Measurements from ENCODE around the gene NELFCD. TPM values are rescaled to one million over a fixed set of nuclear protein-coding genes. Genes with fewer than 3 reads are reported as not detected.

Gene NELFCD
- total and polyA plus RNA-seq, 2 donors = 42.2 to 60.6 TPM

- WGBS = 5% methylated on average over 50 of the region's 50 CpGs
- Histone ChIP-seq H3K27me3 (ENCODE audit: control insufficient read depth in 2 of 2, insufficient read depth in 1 of 2, low read length in 1 of 2) (no peaks in the 10 kb centered on the region), H3K27ac (ENCODE audit: low read depth in 1 of 2, low read length in 1 of 2) (peak within 1 kb of the TSS; percentile 46 to 79), H3K9me3 (ENCODE audit: control insufficient read depth in 2 of 2, insufficient read depth in 1 of 2, low read length in 1 of 2) (no peaks in the 10 kb centered on the region), H3K4me3 (ENCODE audit: low read length in 2 of 2) (peak within 1 kb of the TSS; percentile 90 to 92), H3K36me3 (ENCODE audit: control insufficient read depth in 2 of 2, insufficient read depth in 2 of 2, low read length in 1 of 2) (peaks cover 8 to 22% of the 10 kb centered on the region in 2 donors), H3K4me1 (ENCODE audit: control insufficient read depth in 2 of 2, insufficient read depth in 2 of 2, low read length in 2 of 2) (peaks cover 25 to 27% of the 10 kb centered on the region in 2 donors)
- peak in 2 of 9 donors; percentile 16 to 30 for DNase-seq (ENCODE audit: low read depth in 6 of 9, low spot score in 9 of 9)
Observed at GRCh38 chr20:59042151-59042795, 61.2 kb downstream of the NELFCD start, which contains the start of gene PRELID3B. Gene PRELID3B, minus strand, starts transcription at chr20:59042786. Its CDS starts 56 bp downstream, at chr20:59042730.

- no peaks in the 10 kb centered on the region for H3K27me3 ChIP-seq (ENCODE audit: control insufficient read depth in 2 of 2, insufficient read depth in 1 of 2, low read length in 1 of 2)
- peak overlapping the region; percentile 39 to 79 for H3K27ac ChIP-seq (ENCODE audit: low read depth in 1 of 2, low read length in 1 of 2)
- peak; percentile 56 to 96 (median 86) for DNase-seq (ENCODE audit: low read depth in 6 of 9, low spot score in 9 of 9)
- peak overlapping the region; percentile 90 to 92 for H3K4me3 ChIP-seq (ENCODE audit: low read length in 2 of 2)
- H3K9me3 ChIP-seq (ENCODE audit: control insufficient read depth in 2 of 2, insufficient read depth in 1 of 2, low read length in 1 of 2) = no peaks in the 10 kb centered on the region
- H3K4me1 ChIP-seq (ENCODE audit: control insufficient read depth in 2 of 2, insufficient read depth in 2 of 2, low read length in 2 of 2) = peaks cover 25 to 27% of the 10 kb centered on the region in 2 donors
- 18% methylated on average over 66 of the region's 66 CpGs for WGBS
- peaks cover under 1 to 14% of the 10 kb centered on the region in 2 donors for H3K36me3 ChIP-seq (ENCODE audit: control insufficient read depth in 2 of 2, insufficient read depth in 2 of 2, low read length in 1 of 2)
Observed at GRCh38 chr20:59042796-59043631, 62.0 kb downstream of the NELFCD start.

GRCh38 chr20:59043698-59044097, 62.6 kb downstream of the NELFCD start:
- Histone ChIP-seq H3K9me3 (ENCODE audit: control insufficient read depth in 2 of 2, insufficient read depth in 1 of 2, low read length in 1 of 2) (no peaks in the 10 kb centered on the region), H3K4me3 (ENCODE audit: low read length in 2 of 2) (no peak overlapping the region), H3K27me3 (ENCODE audit: control insufficient read depth in 2 of 2, insufficient read depth in 1 of 2, low read length in 1 of 2) (no peaks in the 10 kb centered on the region), H3K4me1 (ENCODE audit: control insufficient read depth in 2 of 2, insufficient read depth in 2 of 2, low read length in 2 of 2) (peaks cover 25 to 27% of the 10 kb centered on the region in 2 donors), H3K27ac (ENCODE audit: low read depth in 1 of 2, low read length in 1 of 2) (no peak overlapping the region), H3K36me3 (ENCODE audit: control insufficient read depth in 2 of 2, insufficient read depth in 2 of 2, low read length in 1 of 2) (peaks cover 0 to 10% of the 10 kb centered on the region in 2 donors)
- no peak for DNase-seq (ENCODE audit: low read depth in 6 of 9, low spot score in 9 of 9)
- WGBS = 92% methylated on average over 3 of the region's 3 CpGs

GRCh38 chr20:59044295-59044694, 63.2 kb downstream of the NELFCD start:
- H3K4me3 ChIP-seq (ENCODE audit: low read length in 2 of 2) = no peak overlapping the region
- no peak overlapping the region for H3K27ac ChIP-seq (ENCODE audit: low read depth in 1 of 2, low read length in 1 of 2)
- no peaks in the 10 kb centered on the region for H3K9me3 ChIP-seq (ENCODE audit: control insufficient read depth in 2 of 2, insufficient read depth in 1 of 2, low read length in 1 of 2)
- DNase-seq (ENCODE audit: low read depth in 6 of 9, low spot score in 9 of 9) = no peak
- peaks cover 25 to 27% of the 10 kb centered on the region in 2 donors for H3K4me1 ChIP-seq (ENCODE audit: control insufficient read depth in 2 of 2, insufficient read depth in 2 of 2, low read length in 2 of 2)
- H3K36me3 ChIP-seq (ENCODE audit: control insufficient read depth in 2 of 2, insufficient read depth in 2 of 2, low read length in 1 of 2) = peaks cover 0 to 10% of the 10 kb centered on the region in 2 donors
- WGBS = 98% methylated on average over 3 of the region's 3 CpGs
- no peaks in the 10 kb centered on the region for H3K27me3 ChIP-seq (ENCODE audit: control insufficient read depth in 2 of 2, insufficient read depth in 1 of 2, low read length in 1 of 2)

Other genes starting within 250 kb of the NELFCD start
- gene GNAS-AS1, start 130.4 kb upstream of the NELFCD start, total RNA-seq = 0.76 TPM
- 0.32 TPM for gene GNAS-AS1, start 130.4 kb upstream of the NELFCD start, polyA plus RNA-seq
- gene GNAS, start 128.5 kb upstream of the NELFCD start, total RNA-seq = 434 TPM
- 700 TPM for gene GNAS, start 128.5 kb upstream of the NELFCD start, polyA plus RNA-seq
- 64.2 TPM for gene CTSZ, start 26.0 kb downstream of the NELFCD start, total RNA-seq
- 134 TPM for gene CTSZ, start 26.0 kb downstream of the NELFCD start, polyA plus RNA-seq
- 0.47 TPM for gene TUBB1, start 38.2 kb downstream of the NELFCD start, total RNA-seq
- gene TUBB1, start 38.2 kb downstream of the NELFCD start, polyA plus RNA-seq = 0.14 TPM
- gene ATP5F1E, start 51.1 kb downstream of the NELFCD start, total RNA-seq = 124 TPM
- gene ATP5F1E, start 51.1 kb downstream of the NELFCD start, polyA plus RNA-seq = 82.1 TPM
- 61.9 TPM for gene PRELID3B, start 61.5 kb downstream of the NELFCD start, total RNA-seq
- 33.4 TPM for gene PRELID3B, start 61.5 kb downstream of the NELFCD start, polyA plus RNA-seq
- gene ZNF831, start 182.6 kb downstream of the NELFCD start, total RNA-seq = 2.1 TPM
- 2.9 TPM for gene ZNF831, start 182.6 kb downstream of the NELFCD start, polyA plus RNA-seq

All from thymus (tissue), 11 donors.